NCI-H526 (cell line): ENCODE measurements around the gene CNBP.
"Not testable (repeated sequence)": the region's sequence is repeated elsewhere in the genome, so short reads cannot be mapped to it uniquely, and the experiment has no call there.

ENCODE experiments used
- DNase-seq, 2 experiments: peaks; one replicate each; lab custom pipeline; 2025; lab: John Stamatoyannopoulos, UW

The CNBP gene

DNA sequence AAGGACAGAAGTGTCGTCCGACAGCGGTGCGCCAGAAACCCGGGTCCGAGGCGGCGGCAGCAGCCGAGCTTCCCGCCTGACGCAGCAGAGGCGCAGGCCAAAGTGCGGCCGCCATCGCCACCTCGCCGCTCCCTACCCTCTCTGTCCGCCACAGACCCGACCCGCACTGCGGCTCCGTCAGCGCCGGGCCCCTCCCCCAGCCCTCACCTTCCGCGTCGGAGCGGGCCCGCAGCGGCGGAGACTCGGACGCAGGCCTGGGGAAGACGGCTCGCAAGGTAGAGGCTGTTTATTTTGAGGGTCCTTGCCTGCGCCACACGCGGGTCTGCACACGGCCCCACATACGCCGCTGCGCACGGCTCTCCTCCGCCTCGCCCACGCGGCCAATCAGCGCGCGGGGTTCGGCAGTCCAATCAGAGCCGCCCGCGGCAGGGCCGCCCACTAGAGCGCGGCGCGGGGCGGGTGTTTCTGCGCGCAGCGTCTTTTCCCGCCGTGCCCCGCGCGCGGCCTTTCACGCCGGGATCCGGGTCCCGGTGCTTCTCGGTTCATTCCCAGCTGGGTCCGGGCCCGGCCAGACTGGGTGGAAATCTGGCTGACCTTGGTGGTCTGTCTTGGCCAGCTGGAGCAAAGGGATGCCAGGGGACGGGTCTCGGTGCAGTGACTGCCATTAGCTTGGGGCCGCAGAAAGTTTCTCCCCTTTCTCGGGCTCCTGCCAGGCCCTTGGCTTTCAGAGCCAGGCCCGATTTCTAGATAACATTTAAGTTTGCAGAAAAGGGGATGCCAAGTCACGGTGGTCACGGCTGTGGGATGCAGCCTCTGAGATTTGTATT lies at the start of gene CNBP:
CNBP (minus strand) TSS at position 328 of the 827 bp plus-strand sequence. CDS start 12,139 bp downstream, outside the sequence.
- DNase-seq = peak; percentile 79 to 99

DNA sequence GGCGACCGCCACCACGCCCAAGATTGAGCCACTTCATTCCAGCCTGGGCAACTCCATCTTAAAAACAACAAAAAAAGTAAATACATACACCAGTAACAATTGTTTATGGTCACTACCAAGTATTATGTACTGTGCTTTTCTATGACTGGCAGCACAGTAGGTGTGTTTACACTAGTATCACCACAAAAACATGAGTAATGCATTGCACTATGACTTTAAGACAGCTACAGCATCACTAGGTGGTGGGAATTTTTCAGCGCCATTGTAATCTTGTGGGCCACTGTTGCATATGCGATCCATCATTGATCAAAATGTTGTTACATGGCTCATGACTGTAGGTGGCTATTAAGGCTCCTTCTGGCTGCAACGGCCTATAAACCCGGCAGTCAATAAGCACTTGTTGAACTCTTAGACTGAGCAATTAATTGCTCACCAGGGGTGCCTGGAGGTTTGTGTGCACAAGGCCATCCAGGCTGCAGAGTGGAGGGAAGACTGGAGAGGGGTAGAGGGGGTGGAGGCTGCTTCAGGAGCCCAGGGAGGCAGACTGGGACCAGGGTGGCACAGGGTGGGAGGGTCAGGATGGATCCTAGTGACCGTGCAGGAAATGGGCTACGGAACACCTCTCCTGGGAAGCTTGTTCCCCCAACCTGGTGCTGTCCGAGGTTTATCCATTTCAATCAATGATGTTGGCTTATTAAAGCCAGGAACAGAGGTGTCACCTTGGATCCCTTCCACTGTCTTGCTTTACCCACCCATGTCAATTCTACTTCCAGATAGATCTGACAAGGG lies 47.8 kb upstream of the CNBP start:
- no peak for DNase-seq

DNA sequence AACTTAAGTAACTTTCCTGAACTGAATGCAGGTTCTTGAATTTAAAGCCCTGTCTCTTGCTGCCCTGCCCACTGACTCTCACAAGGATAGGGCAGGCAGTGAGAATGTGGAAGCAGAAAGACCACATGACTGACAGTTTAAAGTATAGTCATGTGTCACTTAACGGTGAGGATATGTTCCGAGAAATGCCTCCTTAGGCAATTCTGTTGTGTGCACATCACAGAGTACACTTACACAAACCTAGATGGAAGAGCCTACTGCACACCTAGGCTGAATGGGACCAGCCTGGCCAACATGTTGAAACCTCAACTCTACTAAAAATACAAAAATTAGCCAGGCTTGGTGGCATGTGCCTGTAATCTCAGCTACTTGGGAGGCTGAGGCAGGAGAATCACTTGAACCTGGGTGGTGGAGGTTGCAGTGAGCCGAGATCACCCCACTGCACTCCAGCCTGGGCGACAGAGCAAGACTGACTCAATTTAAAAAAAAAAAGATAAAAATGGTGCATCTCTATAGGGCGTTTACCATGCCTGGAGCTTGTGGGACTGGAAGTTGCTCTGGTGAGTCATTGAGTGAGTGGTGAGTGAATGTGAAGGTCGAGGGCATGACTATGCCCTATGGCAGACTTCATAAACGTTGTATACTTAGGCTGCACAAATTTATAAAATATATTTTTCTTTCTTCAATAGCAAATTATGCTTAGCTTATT lies 46.8 kb upstream of the CNBP start:
- no peak for DNase-seq

DNA sequence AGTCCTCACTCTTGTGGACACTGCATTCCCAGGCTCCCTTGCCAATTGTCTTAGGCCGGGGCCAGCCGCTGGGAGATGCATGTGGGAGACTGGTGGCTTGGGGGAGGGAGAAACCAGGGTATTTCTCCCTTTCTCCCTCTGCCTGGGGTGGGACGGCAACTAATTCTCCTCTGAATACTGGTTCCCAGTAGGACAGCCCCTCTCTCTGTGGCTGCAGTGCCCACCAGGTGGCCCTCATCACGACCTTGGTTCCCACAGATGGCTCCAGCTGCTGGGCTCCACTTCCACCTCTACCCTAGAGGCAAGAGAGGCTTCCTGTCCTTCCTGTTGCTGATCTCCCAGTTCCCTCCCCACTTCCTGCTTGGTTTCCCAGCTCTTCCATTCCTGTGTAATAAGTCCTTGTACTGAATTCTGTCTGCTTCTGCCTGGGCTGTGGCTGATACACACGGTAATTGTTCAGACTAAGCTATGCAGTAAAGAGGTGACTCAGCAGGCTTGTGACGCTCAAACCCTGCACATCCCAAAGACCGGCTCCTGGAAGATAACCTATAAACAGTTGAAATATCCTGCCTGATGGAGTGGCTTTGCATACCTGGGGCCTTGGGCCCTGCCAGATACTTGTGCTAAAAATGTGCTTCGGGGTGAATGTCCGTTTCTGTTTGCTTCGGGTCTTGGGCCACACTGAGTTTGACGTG lies 45.3 kb upstream of the CNBP start:
- no peak for DNase-seq

DNA sequence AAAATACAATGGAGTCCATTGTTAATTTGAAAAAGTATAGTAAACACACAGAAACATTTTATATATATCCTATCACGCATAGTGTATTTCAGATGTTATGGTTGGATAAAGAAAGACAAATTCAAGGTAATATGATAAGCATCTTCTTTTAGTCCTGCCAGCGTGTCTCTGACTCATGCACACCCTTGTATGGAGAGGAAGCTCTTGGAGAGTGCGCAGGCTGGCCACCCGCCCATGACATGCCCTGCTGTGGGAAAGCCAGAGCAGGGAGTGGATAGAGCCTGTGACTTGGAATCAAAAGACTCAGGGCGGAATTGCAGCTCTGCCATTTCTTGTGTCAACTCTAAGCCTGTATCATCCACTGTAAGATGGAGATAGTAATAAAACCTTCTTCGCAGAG lies 42.7 kb upstream of the CNBP start:
- DNase-seq = no peak

DNA sequence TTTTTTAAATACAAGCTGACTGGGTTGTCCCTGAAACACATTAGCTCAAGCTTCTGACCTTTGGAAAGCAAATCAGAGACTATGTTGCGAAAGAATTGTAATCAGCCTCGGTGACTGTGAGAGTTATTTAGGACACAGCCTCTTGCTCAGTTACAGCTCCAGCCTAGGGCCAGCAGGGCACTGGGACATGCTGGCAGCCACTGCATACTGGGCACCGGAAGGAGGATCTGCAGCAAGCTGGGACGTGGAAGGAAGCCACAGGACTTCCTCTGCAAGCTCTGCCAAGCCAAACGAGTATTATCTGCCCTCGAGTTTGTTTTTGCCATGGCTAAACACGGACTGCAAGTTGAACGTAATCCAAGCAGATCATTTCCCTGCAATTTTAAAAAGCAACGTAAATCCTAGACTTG lies 41.3 kb upstream of the CNBP start:
- peak in 1 of 2 experiments; percentile 27 for DNase-seq

DNA sequence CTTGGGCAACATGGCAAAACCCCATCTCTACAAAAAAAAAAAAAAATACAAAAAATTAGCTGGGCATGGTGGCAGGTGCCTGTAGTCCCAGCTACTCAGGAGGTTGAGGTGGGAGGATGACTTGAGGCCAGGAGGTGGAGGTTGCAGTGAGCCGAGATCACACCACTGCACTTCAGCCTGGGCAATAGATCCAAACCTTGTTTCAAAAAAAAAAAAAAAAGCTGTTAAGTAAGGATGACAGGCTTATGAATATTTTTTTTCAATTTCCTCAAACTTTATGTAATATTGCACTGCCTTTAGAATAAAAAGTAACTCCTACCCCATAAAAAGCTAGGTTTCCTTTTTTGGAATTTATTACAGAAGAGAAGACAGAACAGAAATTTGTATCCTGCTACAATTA lies 40.7 kb upstream of the CNBP start:
- DNase-seq = not testable (repeated sequence)

DNA sequence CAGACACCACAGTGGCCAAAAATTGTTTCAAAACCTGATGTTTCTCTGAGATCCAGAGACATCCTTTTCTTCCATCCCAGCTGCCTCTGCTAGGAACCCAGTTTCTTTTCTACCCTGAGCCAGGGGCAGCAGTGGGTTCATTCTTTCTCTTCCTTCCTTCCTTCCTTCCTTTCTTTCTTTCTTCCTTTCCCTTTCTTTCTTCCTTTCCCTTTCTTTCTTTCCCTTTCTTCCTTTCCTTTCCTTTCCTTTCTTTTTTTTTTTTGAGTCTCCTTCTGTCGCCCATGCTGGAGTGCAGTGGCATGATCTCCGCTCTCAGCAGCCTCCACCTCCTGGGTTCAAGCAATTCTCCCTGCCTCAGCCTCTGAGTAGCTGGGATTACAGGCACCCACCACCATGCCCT lies 35.0 kb upstream of the CNBP start:
- no peak for DNase-seq

DNA sequence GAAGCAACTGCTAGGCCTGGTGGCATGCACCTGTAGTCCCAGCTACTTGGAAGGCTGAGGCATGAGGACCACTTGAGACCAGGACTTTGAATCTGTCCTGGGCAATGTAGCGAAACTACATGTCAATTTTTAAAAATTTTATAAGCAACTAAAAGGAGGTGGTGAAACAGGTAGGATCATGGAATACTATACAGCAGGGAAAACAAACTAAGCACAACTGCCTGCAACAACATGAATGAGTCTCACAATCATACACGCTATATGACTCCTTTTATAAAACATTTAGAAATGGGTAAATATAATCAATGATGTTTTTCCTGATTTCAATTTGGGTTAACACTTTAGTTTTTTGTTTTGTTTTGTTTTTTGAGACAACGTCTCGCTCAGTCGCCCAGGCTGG lies 29.5 kb upstream of the CNBP start:
- DNase-seq = no peak

DNA sequence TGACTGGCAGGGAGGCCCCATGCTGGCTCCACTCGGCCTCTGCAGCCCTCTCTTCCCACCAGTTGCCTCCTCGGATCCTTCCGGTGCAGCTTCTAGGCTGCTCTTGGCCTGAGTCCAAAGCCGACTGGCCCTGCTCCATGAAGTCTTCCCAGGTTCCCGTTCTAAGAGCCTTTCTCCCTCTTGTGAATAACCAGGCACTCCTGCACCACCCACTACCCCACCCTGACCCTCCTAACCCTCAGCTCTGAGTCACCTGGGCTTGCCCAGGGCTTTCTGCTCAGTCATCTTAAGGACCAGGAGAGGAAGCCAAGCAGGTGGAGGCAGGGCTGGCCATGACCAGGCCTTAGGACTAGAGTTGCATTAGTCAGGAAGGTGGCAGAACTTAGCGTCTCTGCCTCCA lies 28.1 kb upstream of the CNBP start:
- DNase-seq = no peak

DNA sequence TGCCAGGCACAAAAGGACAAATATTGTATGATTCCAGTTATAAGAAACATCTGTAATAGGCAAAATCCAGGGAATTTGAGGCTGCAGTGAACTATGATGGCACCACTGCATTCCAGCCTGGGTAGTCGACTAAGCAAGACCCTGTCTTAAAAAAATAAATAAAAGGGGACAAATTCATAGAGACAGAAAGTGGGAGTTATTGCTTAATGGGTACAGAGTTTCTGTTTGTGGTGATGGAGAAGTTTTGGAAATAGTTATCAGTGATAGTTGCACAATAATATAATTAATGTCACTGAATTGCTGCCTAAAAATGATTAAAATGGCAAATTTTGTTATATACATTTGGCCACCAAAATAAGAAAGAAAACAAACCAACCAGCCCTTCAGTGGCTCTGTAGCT lies 27.6 kb upstream of the CNBP start:
- no peak for DNase-seq

DNA sequence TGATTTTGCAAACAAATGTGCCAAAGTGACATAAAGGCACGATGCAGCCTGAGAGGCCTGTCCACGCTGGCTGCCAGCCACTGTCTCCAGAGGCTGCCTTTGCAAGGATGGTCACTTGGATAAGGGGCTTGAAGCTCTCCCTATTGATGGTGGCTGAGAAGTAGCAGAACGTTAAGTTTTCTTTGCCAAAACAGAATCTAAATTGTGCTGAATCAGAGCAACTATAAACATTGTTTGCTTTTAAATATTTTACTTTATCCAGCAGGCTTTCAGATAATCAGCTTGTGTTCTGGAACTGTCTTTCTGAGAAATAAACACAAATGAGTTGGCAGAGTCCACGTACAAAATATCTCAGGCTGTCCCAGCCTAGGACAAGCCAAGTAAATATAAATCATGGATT lies 23.8 kb upstream of the CNBP start:
- no peak for DNase-seq

DNA sequence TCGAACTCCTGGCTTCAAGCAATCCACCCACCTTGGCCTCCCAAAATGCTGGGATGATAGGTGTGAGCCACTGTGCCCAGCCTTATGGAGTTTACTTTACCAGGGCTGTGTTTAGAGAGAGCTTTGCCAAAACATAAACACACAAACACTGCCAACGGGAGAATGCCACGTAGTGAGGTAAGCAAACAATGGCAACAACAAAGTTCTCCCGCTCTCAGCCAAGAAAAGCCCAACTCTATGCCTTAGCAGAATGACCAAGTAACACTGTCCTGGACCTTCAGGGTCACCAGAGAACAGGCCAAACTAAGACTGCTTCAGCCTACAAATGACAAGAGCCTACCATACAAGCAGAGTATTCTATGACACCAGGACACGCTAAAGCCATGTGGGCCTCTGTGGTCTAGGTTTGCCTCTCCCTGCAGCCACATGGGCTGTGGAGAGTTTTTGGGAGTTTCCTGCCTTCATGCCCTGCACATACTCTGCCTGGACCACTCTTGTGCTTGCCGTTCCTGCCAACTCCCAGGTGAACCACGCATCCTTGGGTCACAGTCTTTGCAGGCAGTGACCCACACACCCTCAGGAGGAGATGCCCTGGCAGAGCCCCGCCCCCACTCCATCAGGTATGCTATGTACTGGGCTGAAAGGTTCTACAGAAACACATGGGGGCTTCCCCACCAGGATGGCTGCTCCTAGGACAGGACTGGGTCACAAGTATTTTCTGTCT lies 21.6 kb upstream of the CNBP start:
- no peak for DNase-seq

DNA sequence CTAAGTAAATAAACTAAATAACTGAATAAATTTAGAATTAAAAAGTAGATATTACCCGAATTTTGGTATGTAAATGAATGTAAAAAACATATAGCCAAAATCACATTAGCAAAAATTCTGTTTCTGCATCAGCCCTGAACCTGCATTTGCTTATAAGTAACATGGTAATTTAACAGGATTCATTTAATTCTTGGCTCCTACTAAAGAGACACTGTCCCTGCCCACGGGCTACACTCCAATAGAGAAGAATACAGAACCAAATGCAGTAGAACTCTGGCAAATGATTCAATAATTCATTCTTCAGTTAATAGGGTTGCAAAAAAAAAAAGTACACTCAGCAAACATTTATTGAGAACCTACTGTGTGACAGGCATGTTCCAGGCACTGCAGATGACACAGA lies 20.8 kb upstream of the CNBP start:
- DNase-seq = no peak

DNA sequence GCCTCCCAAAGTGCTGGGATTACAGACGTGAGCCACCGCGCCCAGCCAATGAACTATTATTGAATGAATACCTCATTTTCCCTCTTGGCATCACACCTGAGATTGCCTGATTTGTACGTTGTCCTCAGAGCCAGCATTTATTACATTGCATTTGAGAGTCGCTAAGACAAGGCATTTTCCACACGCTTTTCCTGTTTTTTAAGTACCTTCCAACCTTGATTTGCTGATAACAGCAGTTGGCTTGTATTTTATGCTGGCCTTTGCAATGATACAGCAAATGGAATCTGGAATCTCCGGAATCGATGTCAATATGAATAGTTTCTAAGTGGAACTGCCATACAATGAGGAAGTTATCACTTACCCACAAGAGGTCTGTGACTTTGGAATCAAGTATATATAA lies 15.7 kb upstream of the CNBP start:
- DNase-seq = no peak

DNA sequence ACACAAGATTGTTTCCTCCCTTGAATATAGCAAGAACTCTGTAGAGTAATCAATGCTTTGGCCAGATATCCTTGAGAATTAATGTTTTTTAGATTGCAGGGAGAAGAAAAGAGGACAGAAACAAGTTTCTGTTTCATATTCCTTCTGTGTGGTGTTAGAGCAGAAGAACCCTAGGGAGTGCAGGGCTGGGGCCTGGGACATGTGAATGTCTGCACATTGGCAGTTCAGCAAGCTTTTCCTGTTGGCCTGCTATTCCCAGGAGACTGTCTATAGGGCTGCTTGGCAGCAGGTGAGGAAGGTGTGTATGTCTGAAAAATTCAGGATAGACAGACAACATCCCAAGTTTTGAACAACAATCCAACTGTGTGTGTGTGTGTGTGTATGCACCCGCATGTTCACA lies 13.6 kb upstream of the CNBP start:
- peak; percentile 40 to 68 for DNase-seq

DNA sequence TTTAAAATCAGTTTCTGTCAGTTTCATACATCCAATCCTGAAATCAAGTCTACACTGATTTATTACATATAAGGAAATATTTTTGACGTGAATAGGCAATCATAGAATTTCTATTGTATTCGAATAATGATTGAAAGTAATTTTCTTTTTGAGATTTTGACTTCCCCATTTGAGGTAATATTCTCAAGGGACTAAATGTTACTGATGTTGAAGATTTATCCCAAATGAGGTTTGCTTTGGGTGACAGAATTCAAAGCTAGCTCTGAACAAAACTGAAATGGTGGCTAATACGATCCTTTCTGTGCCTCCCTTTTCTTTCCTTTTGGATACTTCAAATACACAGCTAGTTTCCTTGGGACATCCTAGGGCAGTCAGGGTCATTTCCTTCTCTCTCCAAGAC lies 12.9 kb upstream of the CNBP start:
- DNase-seq = no peak

DNA sequence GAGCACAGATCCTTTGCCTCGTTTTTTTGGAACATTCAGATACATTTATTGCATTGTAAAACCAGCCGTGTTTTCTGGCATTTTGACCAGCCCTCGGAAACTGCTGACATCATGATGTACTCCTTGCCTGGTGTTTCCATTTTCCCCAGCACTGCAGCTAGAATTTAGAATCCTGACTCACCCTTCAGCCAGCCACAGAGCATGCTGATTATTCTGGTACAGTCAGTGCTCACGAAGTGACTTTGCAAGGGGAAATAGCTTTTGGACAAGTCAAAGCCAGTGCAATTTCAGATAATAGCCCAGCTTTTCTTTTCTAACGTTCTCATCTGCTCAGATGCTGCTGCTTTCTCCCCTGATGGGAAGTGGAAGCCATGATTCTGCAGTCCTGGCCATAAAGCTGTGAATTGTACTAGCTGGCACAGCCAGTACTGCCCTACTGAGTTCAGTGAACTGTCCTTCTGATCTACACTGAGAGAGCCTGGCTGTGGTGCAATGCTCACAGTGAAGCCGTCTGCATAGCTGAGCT lies 12.1 kb upstream of the CNBP start:
- no peak for DNase-seq

DNA sequence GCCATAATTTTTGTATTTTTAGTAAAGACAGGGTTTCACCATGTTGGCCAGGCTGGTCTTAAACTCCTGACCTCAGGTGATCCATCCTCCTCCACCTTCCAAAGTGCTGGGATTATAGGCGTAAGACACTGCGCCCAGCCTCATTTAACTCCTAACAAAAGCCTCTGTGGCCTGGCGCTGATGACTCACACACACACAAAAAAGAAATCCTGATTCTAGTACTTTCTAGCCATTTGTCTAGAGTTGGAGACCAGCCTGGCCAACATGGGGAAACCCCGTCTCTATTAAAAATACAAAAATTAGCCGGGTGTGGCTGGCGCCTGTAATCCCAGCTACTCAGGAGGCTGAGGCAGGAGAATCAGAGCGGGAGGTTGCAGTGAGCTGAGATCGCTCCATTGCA lies 6.1 kb upstream of the CNBP start:
- not testable (repeated sequence) for DNase-seq

DNA sequence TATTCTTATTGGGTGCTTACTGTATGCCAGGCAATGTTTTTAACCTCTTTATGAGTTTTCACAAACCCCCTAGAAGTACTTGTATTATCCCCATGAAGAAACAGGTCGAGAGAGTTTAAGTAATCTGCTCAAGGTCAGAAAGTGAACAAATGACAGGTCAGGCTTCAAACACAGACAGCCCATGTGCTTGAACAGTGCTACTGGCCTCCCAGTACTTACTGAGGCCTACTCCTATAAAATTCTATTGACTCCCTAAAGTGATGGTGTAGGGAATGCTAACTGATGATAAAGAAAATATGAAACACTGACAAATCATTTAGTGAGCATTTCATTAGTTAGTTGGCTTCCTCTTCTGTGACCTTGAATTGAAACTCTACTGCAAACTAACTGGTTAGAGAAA lies 4.2 kb upstream of the CNBP start:
- no peak for DNase-seq

DNA sequence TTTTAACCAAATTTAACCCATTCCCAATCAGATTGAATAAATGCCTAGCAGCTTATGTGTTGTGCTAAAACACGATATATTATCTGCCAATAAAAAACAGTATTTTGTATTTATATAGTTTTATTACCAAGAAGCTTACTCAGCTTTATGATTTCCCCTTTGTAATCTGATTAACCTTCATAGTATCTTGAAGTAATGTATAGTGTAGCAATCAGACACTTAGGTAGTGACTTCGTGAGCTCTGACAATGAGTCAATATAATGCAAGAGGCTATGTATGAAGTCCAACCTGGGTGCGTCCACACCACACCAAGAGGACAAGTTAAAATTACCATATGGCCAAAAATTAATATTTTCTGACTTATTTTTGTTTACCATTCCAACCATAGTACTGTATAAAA lies 2.1 kb upstream of the CNBP start:
- no peak for DNase-seq
